ENCODE measurements around the gene CAMLG. TPM values are rescaled to one million over a fixed set of nuclear protein-coding genes. Genes with fewer than 3 reads are reported as not detected.

CAMLG gene
- total and polyA plus RNA-seq, 2 of the 13 experiments (the other 11 are each of a cell fraction or from before 2014, with no cell fraction given): 14.2 to 19.8 TPM

DNA sequence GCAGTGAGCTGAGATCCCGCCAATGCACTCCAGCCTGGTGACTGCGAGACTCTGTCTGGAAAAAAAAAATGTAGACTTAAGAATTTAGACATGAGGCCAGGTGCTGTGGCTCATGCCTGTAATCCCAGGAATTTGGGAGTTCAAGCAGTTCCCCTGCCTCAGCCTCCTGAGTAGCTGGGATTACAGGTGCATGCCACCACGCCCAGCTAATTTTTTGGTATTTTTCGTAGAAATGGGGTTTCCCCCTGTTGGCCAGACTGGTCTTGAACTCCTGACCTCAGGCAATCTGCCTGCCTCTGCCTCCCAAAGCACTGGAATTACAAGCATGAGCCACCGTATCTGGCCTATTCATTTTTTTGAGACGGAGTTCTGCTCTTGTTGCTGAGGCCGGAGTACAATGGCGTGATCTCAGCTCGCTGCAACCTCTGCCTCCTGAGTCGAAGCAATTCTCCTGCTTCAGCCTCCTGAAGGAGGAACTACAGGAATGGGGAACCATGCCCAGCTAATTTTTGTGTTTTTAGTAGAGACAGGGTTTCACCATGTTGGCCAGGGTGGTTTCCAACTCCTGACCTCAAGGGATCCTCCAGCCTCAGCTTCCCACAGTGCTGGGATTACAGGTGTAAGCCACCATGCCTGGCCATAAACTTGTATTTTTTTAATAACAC lies 34.2 kb downstream of the CAMLG start:
- Histone ChIP-seq H3K9ac (ENCODE audit: insufficient read depth, low read depth, low read length) (no peak overlapping the region), H2AFZ (ENCODE audit: low read length) (no peak overlapping the region), H3K4me1 (ENCODE audit: insufficient read depth, low read length) (no peaks in the 10 kb centered on the region), H3K4me2 (ENCODE audit: low read depth, low read length) (no peak overlapping the region), H3K27me3 (ENCODE audit: control insufficient read depth in 1 of 2, insufficient read depth in 2 of 2, low read length in 2 of 2) (no peaks in the 10 kb centered on the region), H3K9me3 (ENCODE audit: low read length) (no peaks in the 10 kb centered on the region), H3K36me3 (replicated peaks in 1 of 2; ENCODE audit: control insufficient read depth in 1 of 2, insufficient read depth in 2 of 2, low read length in 2 of 2) (peaks cover 6 to 70% of the 10 kb centered on the region in 2 experiments), H4K20me1 (ENCODE audit: insufficient read depth, low read length) (no peaks in the 10 kb centered on the region), H3K4me3 (replicated peaks in 1 of 3; ENCODE audit: insufficient read depth in 1 of 3, low read depth in 2 of 3, low read length in 3 of 3) (no peak overlapping the region), H3K27ac (ENCODE audit: extremely low read length, insufficient read depth, low read length) (no peak overlapping the region), H3K79me2 (ENCODE audit: insufficient read depth, low read length) (no peaks in the 10 kb centered on the region)
- DNase-seq (ENCODE audit: low spot score): no peak
- intact Hi-C loops (cut with micrococcal nuclease; ENCODE audit: unreplicated experiment): no loop called here
- CTCF ChIA-PET (ENCODE audit: low intra/inter-chr PET ratio, low total read pairs): no interaction called here
- ATAC-seq: no peak
- no peak for FAIRE-seq
- TF ChIP-seq GTF3A (CRISPR knock-in tag; conservative IDR thresholded peaks at IDR 0.05): no peak
- TF ChIP-seq, protein P1, sequence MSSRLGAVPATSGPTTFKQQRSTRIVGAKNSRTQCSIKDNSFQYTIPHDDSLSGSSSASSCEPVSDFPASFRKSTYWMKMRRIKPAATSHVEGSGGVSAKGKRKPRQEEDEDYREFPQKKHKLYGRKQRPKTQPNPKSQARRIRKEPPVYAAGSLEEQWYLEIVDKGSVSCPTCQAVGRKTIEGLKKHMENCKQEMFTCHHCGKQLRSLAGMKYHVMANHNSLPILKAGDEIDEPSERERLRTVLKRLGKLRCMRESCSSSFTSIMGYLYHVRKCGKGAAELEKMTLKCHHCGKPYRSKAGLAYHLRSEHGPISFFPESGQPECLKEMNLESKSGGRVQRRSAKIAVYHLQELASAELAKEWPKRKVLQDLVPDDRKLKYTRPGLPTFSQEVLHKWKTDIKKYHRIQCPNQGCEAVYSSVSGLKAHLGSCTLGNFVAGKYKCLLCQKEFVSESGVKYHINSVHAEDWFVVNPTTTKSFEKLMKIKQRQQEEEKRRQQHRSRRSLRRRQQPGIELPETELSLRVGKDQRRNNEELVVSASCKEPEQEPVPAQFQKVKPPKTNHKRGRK (CRISPR knock-in tag; IDR thresholded peaks at IDR 0.05): no peak
- no peak for TF ChIP-seq KLF13 (CRISPR knock-in tag; IDR thresholded peaks at IDR 0.05)
- TF ChIP-seq GABPB1 (CRISPR knock-in tag; IDR thresholded peaks at IDR 0.05): no peak
- TF ChIP-seq AKAP8 (CRISPR knock-in tag; IDR thresholded peaks at IDR 0.05): no peak
- TF ChIP-seq, protein P2, sequence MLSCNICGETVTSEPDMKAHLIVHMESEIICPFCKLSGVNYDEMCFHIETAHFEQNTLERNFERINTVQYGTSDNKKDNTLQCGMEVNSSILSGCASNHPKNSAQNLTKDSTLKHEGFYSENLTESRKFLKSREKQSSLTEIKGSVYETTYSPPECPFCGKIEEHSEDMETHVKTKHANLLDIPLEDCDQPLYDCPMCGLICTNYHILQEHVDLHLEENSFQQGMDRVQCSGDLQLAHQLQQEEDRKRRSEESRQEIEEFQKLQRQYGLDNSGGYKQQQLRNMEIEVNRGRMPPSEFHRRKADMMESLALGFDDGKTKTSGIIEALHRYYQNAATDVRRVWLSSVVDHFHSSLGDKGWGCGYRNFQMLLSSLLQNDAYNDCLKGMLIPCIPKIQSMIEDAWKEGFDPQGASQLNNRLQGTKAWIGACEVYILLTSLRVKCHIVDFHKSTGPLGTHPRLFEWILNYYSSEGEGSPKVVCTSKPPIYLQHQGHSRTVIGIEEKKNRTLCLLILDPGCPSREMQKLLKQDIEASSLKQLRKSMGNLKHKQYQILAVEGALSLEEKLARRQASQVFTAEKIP (CRISPR knock-in tag; IDR thresholded peaks at IDR 0.05; ENCODE audit: borderline replicate concordance): no peak
- TF ChIP-seq ZNF780A (CRISPR knock-in tag; IDR thresholded peaks at IDR 0.05): no peak
- no peak for TF ChIP-seq ZNF788 (CRISPR knock-in tag; IDR thresholded peaks at IDR 0.05; ENCODE audit: borderline replicate concordance)
- BruUV-seq (replicated peaks): no TSS peak
- 96% methylated on average over 10 of the region's 10 CpGs for WGBS (ENCODE audit: low lambda C conversion rate)
- POLR2A ChIA-PET: no interaction called here
- in situ Hi-C loops (cut with HindIII; ENCODE audit: extremely low pct_ligation_motif_present, low pct_unique_long_range_greater_than_20kb): no loop called here
